Measurements from ENCODE around the gene ALDH7A1.

Gene ALDH7A1

DNA sequence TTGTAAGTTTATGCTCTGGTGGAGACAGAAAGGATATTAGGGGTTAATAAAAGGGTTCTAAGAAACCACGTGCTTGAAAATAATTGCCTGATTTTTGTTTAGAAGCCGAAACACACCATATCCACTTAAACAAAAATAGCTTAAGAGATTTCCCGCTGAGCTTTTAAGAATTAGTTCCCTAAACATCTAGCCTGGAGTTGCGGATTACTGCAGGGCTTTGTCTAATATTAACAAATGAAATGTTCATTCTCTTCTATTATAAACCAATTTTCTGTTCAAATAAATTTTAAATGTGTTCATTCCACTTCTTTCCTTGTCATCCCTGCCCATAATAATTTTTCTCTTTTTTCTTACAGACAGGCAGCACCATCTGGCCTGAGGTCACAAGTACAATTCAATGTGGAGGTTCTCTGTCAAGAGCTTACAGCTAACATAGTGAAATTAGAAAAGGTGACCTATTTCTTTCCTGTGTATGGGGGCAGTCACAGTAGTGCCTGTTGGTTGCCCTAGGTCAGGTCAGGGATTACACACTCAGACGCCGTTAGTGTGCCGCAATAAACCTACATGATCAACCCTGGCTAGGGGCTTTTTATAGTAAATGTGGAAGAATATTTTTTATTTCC, 106.5 kb downstream of the ALDH7A1 start:
- Histone ChIP-seq H3K36me3 (ENCODE audit: control insufficient read depth in 4 of 4, insufficient read depth in 4 of 4, low read length in 3 of 4) (peaks cover 4 to 44% (median 13%) of the 10 kb centered on the region in 4 experiments), H3K9me3 (ENCODE audit: control extremely low read depth in 1 of 5, control insufficient read depth in 4 of 5, insufficient read depth in 2 of 5, low read depth in 1 of 5, low read length in 4 of 5) (no peaks in the 10 kb centered on the region), H3K27ac (ENCODE audit: insufficient read depth in 1 of 2, low read depth in 1 of 2, low read length in 2 of 2, poor library complexity in 1 of 2, severe bottlenecking in 2 of 2) (no peak overlapping the region), H3K27me3 (replicated peaks in 2 of 5; ENCODE audit: control insufficient read depth in 4 of 5, insufficient read depth in 5 of 5, low read length in 4 of 5) (no peaks in the 10 kb centered on the region), H3K4me3 (ENCODE audit: control insufficient read depth in 1 of 7, extremely low read depth in 1 of 7, insufficient read depth in 4 of 7, low read depth in 2 of 7, low read length in 6 of 7) (no peak overlapping the region), H3K4me1 (ENCODE audit: control extremely low read depth in 1 of 4, control insufficient read depth in 4 of 4, insufficient read depth in 4 of 4, low read length in 3 of 4) (no peaks in the 10 kb centered on the region)
- ChIA-PET CTCF (interaction anchor here (1.0 kb wide), 1 partner anchor 12 kb away, joined by 3 read pairs; no protein-coding TSS in a partner anchor), POLR2A (no interaction called here)
- WGBS (ENCODE audit: insufficient coverage) = 83% methylated on average over 2 of the region's 7 CpGs
- DNase-seq = no peak

DNA sequence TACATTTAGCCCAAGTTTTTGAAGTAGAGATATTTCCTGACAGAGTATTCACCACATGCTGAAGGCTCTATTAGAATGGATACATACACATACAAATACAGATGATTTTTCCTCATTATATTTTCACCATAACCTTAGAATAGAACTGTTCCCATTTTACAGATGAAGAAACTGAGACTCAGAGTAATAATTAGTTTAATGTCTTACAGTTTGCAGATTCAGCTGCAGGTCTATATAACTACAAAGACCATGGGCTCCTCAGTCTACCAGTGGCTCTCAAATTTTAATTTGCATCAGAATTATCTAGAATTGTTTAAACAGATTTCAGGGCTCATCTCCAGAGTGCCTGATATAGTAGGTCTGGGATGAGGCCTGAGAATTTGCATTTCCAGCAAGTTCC, 107.4 kb downstream of the ALDH7A1 start:
- ChIA-PET POLR2A (no interaction called here), CTCF (no interaction called here)
- no peaks in the 10 kb centered on the region for H3K27me3 ChIP-seq (replicated peaks in 2 of 5; ENCODE audit: control insufficient read depth in 4 of 5, insufficient read depth in 5 of 5, low read length in 4 of 5)
- H3K4me3 ChIP-seq (ENCODE audit: control insufficient read depth in 1 of 7, extremely low read depth in 1 of 7, insufficient read depth in 4 of 7, low read depth in 2 of 7, low read length in 6 of 7) = no peak overlapping the region
- H3K36me3 ChIP-seq (ENCODE audit: control insufficient read depth in 4 of 4, insufficient read depth in 4 of 4, low read length in 3 of 4) = peaks cover 4 to 44% (median 13%) of the 10 kb centered on the region in 4 experiments
- H3K27ac ChIP-seq (ENCODE audit: insufficient read depth in 1 of 2, low read depth in 1 of 2, low read length in 2 of 2, poor library complexity in 1 of 2, severe bottlenecking in 2 of 2) = no peak overlapping the region
- DNase-seq = no peak
- no peaks in the 10 kb centered on the region for H3K4me1 ChIP-seq (ENCODE audit: control extremely low read depth in 1 of 4, control insufficient read depth in 4 of 4, insufficient read depth in 4 of 4, low read length in 3 of 4)
- H3K9me3 ChIP-seq (ENCODE audit: control extremely low read depth in 1 of 5, control insufficient read depth in 4 of 5, insufficient read depth in 2 of 5, low read depth in 1 of 5, low read length in 4 of 5) = no peaks in the 10 kb centered on the region

DNA sequence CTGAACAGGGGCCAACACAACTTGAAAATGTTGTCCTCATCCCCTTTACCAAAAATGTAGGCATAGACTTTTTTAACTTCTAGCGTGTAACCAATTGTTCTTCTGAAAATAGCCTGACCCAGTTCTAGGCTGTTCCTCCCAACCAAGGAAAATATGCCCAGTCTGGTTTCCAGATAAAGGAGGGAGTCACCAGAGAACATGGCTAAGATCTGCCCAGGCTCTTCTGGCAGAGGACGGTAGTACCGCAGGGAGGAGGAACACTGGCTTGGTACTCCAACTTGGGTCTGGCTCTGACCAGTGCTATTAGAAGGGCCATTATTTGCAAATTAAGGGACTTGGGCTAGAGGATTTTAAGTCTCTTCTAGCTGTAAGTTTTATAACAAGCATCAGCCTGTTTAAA, 108.7 kb downstream of the ALDH7A1 start:
- H3K4me1 ChIP-seq (ENCODE audit: control extremely low read depth in 1 of 4, control insufficient read depth in 4 of 4, insufficient read depth in 4 of 4, low read length in 3 of 4) = no peaks in the 10 kb centered on the region
- WGBS (ENCODE audit: insufficient coverage) = 97% methylated on average over 3 of the region's 3 CpGs
- H3K4me3 ChIP-seq (ENCODE audit: control insufficient read depth in 1 of 7, extremely low read depth in 1 of 7, insufficient read depth in 4 of 7, low read depth in 2 of 7, low read length in 6 of 7) = no peak overlapping the region
- POLR2A ChIA-PET = no interaction called here
- peaks cover 4 to 44% (median 13%) of the 10 kb centered on the region in 4 experiments for H3K36me3 ChIP-seq (ENCODE audit: control insufficient read depth in 4 of 4, insufficient read depth in 4 of 4, low read length in 3 of 4)
- no peak overlapping the region for H3K27ac ChIP-seq (ENCODE audit: insufficient read depth in 1 of 2, low read depth in 1 of 2, low read length in 2 of 2, poor library complexity in 1 of 2, severe bottlenecking in 2 of 2)
- H3K9me3 ChIP-seq (ENCODE audit: control extremely low read depth in 1 of 5, control insufficient read depth in 4 of 5, insufficient read depth in 2 of 5, low read depth in 1 of 5, low read length in 4 of 5) = no peaks in the 10 kb centered on the region
- CTCF ChIA-PET = no interaction called here
- no peak for DNase-seq
- H3K27me3 ChIP-seq (replicated peaks in 2 of 5; ENCODE audit: control insufficient read depth in 4 of 5, insufficient read depth in 5 of 5, low read length in 4 of 5) = no peaks in the 10 kb centered on the region

DNA sequence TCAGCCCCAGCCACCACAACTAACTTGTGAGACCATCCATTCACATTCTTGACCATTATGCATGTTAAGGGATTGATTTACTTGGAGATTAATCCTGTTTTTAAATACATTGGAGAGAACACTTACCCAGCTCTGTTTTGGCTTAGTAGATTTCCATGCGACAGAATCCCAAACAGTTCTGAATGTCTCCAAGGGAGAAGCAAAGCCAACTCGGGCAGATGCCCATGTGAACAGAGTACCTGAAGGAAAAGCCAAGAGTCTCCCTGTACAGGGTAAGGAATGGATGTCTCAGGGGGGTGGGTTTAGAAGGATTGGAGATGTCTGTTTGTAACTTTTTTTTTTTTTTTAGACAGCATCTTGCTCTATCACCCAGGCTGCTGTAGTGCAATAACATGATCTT, 110.8 kb downstream of the ALDH7A1 start:
- no peaks in the 10 kb centered on the region for H3K4me1 ChIP-seq (ENCODE audit: control extremely low read depth in 1 of 4, control insufficient read depth in 4 of 4, insufficient read depth in 4 of 4, low read length in 3 of 4)
- CTCF ChIA-PET = no interaction called here
- 100% methylated on average over 2 of the region's 2 CpGs for WGBS (ENCODE audit: insufficient coverage)
- H3K36me3 ChIP-seq (ENCODE audit: control insufficient read depth in 4 of 4, insufficient read depth in 4 of 4, low read length in 3 of 4) = peaks cover 4 to 42% (median 15%) of the 10 kb centered on the region in 4 experiments
- H3K27ac ChIP-seq (ENCODE audit: insufficient read depth in 1 of 2, low read depth in 1 of 2, low read length in 2 of 2, poor library complexity in 1 of 2, severe bottlenecking in 2 of 2) = no peak overlapping the region
- H3K9me3 ChIP-seq (ENCODE audit: control extremely low read depth in 1 of 5, control insufficient read depth in 4 of 5, insufficient read depth in 2 of 5, low read depth in 1 of 5, low read length in 4 of 5) = no peaks in the 10 kb centered on the region
- DNase-seq = no peak
- H3K27me3 ChIP-seq (replicated peaks in 2 of 5; ENCODE audit: control insufficient read depth in 4 of 5, insufficient read depth in 5 of 5, low read length in 4 of 5) = no peaks in the 10 kb centered on the region
- H3K4me3 ChIP-seq (ENCODE audit: control insufficient read depth in 1 of 7, extremely low read depth in 1 of 7, insufficient read depth in 4 of 7, low read depth in 2 of 7, low read length in 6 of 7) = no peak overlapping the region
- POLR2A ChIA-PET = no interaction called here

DNA sequence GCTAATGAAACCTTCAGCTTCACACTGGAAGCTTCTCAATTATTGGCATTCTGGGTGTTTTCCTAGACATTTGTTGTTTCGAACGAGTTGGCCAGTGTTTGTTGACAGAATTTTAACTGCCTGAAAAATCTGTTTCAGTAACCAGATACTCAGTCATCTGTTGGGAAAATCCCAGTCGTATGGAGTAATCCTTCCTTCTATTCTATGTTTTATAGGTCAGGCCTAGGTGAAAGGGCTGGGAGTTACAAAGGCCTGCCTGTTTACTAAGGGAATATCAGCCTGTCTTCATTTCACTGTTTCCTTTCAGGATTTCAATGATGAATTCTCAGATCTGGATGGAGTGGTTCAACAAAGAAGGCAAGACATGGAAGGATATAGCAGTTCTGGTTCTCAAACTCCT, 111.9 kb downstream of the ALDH7A1 start:
- no peaks in the 10 kb centered on the region for H3K9me3 ChIP-seq (ENCODE audit: control extremely low read depth in 1 of 5, control insufficient read depth in 4 of 5, insufficient read depth in 2 of 5, low read depth in 1 of 5, low read length in 4 of 5)

DNA sequence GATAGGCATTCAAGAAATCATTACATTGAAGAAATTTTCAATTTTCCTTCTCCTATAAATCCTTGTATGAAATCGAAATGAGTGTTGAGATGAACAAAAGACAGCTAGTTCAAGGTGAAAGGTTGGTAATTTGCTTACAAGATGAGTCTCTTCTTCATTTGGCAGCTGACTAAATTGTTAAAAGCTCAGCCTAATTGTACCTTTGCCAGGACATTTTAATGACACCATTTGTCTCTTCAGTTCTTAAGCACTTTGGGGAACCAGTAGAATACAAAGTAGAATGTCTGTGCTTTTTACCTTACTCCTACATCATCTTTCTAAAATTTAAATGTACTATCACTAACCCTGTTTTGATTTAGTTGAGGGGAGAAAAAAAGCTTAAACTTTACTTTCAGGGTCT, 112.4 kb downstream of the ALDH7A1 start:
- no peaks in the 10 kb centered on the region for H3K4me1 ChIP-seq (ENCODE audit: control extremely low read depth in 1 of 4, control insufficient read depth in 4 of 4, insufficient read depth in 4 of 4, low read length in 3 of 4)
- DNase-seq = no peak
- H3K27ac ChIP-seq (ENCODE audit: insufficient read depth in 1 of 2, low read depth in 1 of 2, low read length in 2 of 2, poor library complexity in 1 of 2, severe bottlenecking in 2 of 2) = no peak overlapping the region
- H3K36me3 ChIP-seq (ENCODE audit: control insufficient read depth in 4 of 4, insufficient read depth in 4 of 4, low read length in 3 of 4) = peaks cover 4 to 32% (median 15%) of the 10 kb centered on the region in 4 experiments
- POLR2A ChIA-PET = no interaction called here
- no peak overlapping the region for H3K4me3 ChIP-seq (ENCODE audit: control insufficient read depth in 1 of 7, extremely low read depth in 1 of 7, insufficient read depth in 4 of 7, low read depth in 2 of 7, low read length in 6 of 7)
- no CpG with 5 or more reads among the region's 1 CpG for WGBS (ENCODE audit: insufficient coverage)
- H3K9me3 ChIP-seq (ENCODE audit: control extremely low read depth in 1 of 5, control insufficient read depth in 4 of 5, insufficient read depth in 2 of 5, low read depth in 1 of 5, low read length in 4 of 5) = no peaks in the 10 kb centered on the region
- H3K27me3 ChIP-seq (replicated peaks in 2 of 5; ENCODE audit: control insufficient read depth in 4 of 5, insufficient read depth in 5 of 5, low read length in 4 of 5) = no peaks in the 10 kb centered on the region
- CTCF ChIA-PET = interaction anchor here (0.9 kb wide), 1 partner anchor 59 kb away, joined by 4 read pairs; no protein-coding TSS in a partner anchor

More for the DNA sequence above, 111.9 kb downstream of the ALDH7A1 start:
- no peak for DNase-seq
- no peak overlapping the region for H3K4me3 ChIP-seq (ENCODE audit: control insufficient read depth in 1 of 7, extremely low read depth in 1 of 7, insufficient read depth in 4 of 7, low read depth in 2 of 7, low read length in 6 of 7)
- no peaks in the 10 kb centered on the region for H3K4me1 ChIP-seq (ENCODE audit: control extremely low read depth in 1 of 4, control insufficient read depth in 4 of 4, insufficient read depth in 4 of 4, low read length in 3 of 4)
- 100% methylated on average over 1 of the region's 3 CpGs for WGBS (ENCODE audit: insufficient coverage)
- no peak overlapping the region for H3K27ac ChIP-seq (ENCODE audit: insufficient read depth in 1 of 2, low read depth in 1 of 2, low read length in 2 of 2, poor library complexity in 1 of 2, severe bottlenecking in 2 of 2)
- POLR2A ChIA-PET = no interaction called here
- H3K27me3 ChIP-seq (replicated peaks in 2 of 5; ENCODE audit: control insufficient read depth in 4 of 5, insufficient read depth in 5 of 5, low read length in 4 of 5) = no peaks in the 10 kb centered on the region
- H3K36me3 ChIP-seq (ENCODE audit: control insufficient read depth in 4 of 4, insufficient read depth in 4 of 4, low read length in 3 of 4) = peaks cover 4 to 35% (median 15%) of the 10 kb centered on the region in 4 experiments
- CTCF ChIA-PET = interaction anchor here (0.9 kb wide), 1 partner anchor 59 kb away, joined by 4 read pairs; no protein-coding TSS in a partner anchor

DNA sequence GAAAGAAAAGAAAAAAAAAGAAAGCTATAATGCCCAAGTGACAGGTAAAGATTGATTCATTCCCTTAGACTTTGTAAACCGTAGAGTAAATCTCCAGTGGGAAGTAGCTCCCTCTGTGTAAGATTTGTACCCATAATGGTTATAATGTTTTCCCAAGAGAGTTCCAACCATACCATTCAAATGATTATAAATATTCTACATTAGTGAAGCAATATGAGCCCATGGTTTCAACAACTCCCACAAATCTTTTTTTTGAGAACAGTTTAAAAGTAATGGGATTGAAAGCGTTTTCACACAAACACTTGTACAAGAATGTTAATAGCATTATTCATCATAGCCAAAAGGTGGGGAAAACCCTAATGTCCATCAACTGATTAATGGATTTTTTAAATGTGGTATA, 113.8 kb downstream of the ALDH7A1 start:
- H3K4me3 ChIP-seq (ENCODE audit: control insufficient read depth in 1 of 7, extremely low read depth in 1 of 7, insufficient read depth in 4 of 7, low read depth in 2 of 7, low read length in 6 of 7) = no peak overlapping the region
- no CpG with 5 or more reads among the region's 2 CpGs for WGBS (ENCODE audit: insufficient coverage)
- ChIA-PET POLR2A (no interaction called here), CTCF (interaction anchor here (1.5 kb wide), 1 partner anchor 10 kb away, joined by 3 read pairs; no protein-coding TSS in a partner anchor)
- no peaks in the 10 kb centered on the region for H3K9me3 ChIP-seq (ENCODE audit: control extremely low read depth in 1 of 5, control insufficient read depth in 4 of 5, insufficient read depth in 2 of 5, low read depth in 1 of 5, low read length in 4 of 5)
- no peak overlapping the region for H3K27ac ChIP-seq (ENCODE audit: insufficient read depth in 1 of 2, low read depth in 1 of 2, low read length in 2 of 2, poor library complexity in 1 of 2, severe bottlenecking in 2 of 2)
- no peaks in the 10 kb centered on the region for H3K27me3 ChIP-seq (replicated peaks in 2 of 5; ENCODE audit: control insufficient read depth in 4 of 5, insufficient read depth in 5 of 5, low read length in 4 of 5)
- no peak for DNase-seq
- peaks cover 2 to 20% (median 12%) of the 10 kb centered on the region in 4 experiments for H3K36me3 ChIP-seq (ENCODE audit: control insufficient read depth in 4 of 4, insufficient read depth in 4 of 4, low read length in 3 of 4)
- H3K4me1 ChIP-seq (ENCODE audit: control extremely low read depth in 1 of 4, control insufficient read depth in 4 of 4, insufficient read depth in 4 of 4, low read length in 3 of 4) = no peaks in the 10 kb centered on the region

All from common myeloid progenitor, CD34-positive (primary cell).